Testis (tissue), 3 donors: ENCODE measurements around the gene LRRC2. TPM values are rescaled to one million over a fixed set of nuclear protein-coding genes. Genes with fewer than 3 reads are reported as not detected.

Source experiments
- DNase-seq: peaks from one replicate; pipeline ENCODE4 v3.0.0-alpha.2; 2019
- H3K27ac ChIP-seq, 2 donors: fragments of 200-600 bp; sonication (generic); one replicate each; pipeline ENCODE4 v1.5.1; 2019
- H3K27me3 ChIP-seq: fragments of 200-600 bp; sonication (generic); one replicate; pipeline ENCODE4 v1.5.1; 2019
- H3K36me3 ChIP-seq: fragments of 200-600 bp; sonication (generic); one replicate; pipeline ENCODE4 v1.5.1; 2017; ENCODE audit warnings: low read depth; ENCODE audit errors: missing control alignments
- H3K4me1 ChIP-seq: fragments of 200-600 bp; sonication (generic); one replicate; pipeline ENCODE4 v1.5.1; 2019
- H3K4me3 ChIP-seq, 2 donors: fragments of 200-600 bp; sonication (generic); one replicate each; pipeline ENCODE4 v1.5.1; 2017 to 2019
- H3K9me3 ChIP-seq: fragments of 200-600 bp; sonication (generic); one replicate; pipeline ENCODE4 v1.5.1; 2017
- POLR2A ChIP-seq: fragments of 450-650 bp; IDR thresholded peaks from one replicate; pipeline ENCODE4 v1.6.1; 2017; ENCODE audit warnings: antibody characterized with exemption, mild to moderate bottlenecking, moderate library complexity
- WGBS, 2 donors: methylation state at CpG; one replicate each; pipeline ENCODE4 v1.1.5; 2018; 5-methylcytosine and 5-hydroxymethylcytosine counted together
- intact Hi-C: fragments of 100-400 bp; cut with DNase I; formaldehyde crosslinking; loops from one replicate; pipeline ENCODE4 v1.15.1; 2023; ENCODE audit warnings: low total_unique reads
- polyA plus RNA-seq: library from polyadenylated mRNA; stranded (reverse); fragments of 350-450 nt; fragmentation: Illumina TruSeq; extraction: RNeasy Lipid Tissue Mini Kit (QIAGEN cat#74804); gene quantifications from one replicate; pipeline ENCODE4 v1.2.3, GENCODE V29; 2014; ENCODE audit warnings: low read depth, low replicate concordance; ENCODE audit not compliant: insufficient read depth
- total RNA-seq, 2 donors: library from RNA; depleted of rRNA; stranded (reverse); fragments of >200 nt; gene quantifications; one replicate each; pipeline ENCODE4 v1.2.3, GENCODE V29; 2016
- TF ChIP-seq, protein P1 (sequence below), 3 experiments: fragments of 450-650 bp in 2 of 3; fragments of 200-600 bp in 1 of 3; sonication (generic) in 1 of 3; IDR thresholded peaks; one replicate each; pipeline ENCODE4 v1.5.1; 2016 to 2019; ENCODE audit warnings: antibody characterized with exemption in 3 of 3, mild to moderate bottlenecking in 2 of 3, moderate library complexity in 1 of 3

Gene LRRC2
- total and polyA plus RNA-seq, 3 donors from 2014 or later = 0.71 to 2.2 (median 0.99) TPM

DNA sequence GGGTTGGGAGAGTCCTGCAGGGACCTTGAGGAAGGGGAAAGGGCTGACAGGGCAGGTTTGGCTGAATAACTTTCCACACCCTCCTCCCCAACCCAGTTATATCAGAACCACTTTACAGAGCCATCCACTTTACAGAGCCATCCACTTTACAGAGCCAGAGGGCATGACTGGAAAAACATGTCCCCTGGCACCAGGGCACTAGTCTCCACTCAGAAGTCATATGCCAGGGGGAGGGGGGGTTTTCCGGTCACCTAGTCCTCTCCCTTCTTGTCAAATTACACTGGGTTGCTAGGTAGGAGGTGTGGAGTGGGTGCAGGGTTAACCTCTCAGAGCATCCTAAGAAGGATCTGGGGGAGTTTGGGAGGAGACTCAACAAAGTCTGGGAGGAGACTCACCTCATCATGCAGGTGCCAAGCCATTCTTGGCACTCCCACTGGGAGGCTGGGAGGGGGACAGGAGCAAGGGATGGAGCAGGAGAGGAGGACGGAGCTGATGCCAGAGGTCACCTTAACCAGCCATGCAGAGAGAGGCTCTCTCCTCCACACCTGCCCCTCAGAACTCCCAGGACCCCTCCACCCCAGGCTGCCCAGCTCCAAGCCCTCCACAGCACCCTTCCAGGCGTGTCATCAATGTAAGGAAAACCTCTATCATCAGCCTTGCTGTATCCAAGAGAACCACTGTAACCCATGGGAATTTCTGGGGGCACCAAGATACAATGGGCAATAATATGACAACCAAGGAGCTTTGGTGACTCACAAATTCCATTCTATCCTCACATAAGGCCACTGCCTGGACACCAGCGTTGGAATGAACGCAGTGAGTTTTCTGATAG is 1.7 kb downstream of the LRRC2 start:
- no peak for TF ChIP-seq POLR2A
- TF ChIP-seq, protein P1, sequence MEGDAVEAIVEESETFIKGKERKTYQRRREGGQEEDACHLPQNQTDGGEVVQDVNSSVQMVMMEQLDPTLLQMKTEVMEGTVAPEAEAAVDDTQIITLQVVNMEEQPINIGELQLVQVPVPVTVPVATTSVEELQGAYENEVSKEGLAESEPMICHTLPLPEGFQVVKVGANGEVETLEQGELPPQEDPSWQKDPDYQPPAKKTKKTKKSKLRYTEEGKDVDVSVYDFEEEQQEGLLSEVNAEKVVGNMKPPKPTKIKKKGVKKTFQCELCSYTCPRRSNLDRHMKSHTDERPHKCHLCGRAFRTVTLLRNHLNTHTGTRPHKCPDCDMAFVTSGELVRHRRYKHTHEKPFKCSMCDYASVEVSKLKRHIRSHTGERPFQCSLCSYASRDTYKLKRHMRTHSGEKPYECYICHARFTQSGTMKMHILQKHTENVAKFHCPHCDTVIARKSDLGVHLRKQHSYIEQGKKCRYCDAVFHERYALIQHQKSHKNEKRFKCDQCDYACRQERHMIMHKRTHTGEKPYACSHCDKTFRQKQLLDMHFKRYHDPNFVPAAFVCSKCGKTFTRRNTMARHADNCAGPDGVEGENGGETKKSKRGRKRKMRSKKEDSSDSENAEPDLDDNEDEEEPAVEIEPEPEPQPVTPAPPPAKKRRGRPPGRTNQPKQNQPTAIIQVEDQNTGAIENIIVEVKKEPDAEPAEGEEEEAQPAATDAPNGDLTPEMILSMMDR (IDR thresholded peaks at IDR 0.05) = no peak
- no peaks in the 10 kb centered on the region for H3K9me3 ChIP-seq
- DNase-seq = no peak
- no peak overlapping the region for H3K4me3 ChIP-seq
- H3K27me3 ChIP-seq = no peaks in the 10 kb centered on the region
- intact Hi-C loops = no loop called here
- H3K27ac ChIP-seq = no peak overlapping the region
- H3K36me3 ChIP-seq = no peaks in the 10 kb centered on the region
- no peaks in the 10 kb centered on the region for H3K4me1 ChIP-seq
- WGBS, 2 donors = 89 to 98% methylated on average over 5 of the region's 5 CpGs

DNA sequence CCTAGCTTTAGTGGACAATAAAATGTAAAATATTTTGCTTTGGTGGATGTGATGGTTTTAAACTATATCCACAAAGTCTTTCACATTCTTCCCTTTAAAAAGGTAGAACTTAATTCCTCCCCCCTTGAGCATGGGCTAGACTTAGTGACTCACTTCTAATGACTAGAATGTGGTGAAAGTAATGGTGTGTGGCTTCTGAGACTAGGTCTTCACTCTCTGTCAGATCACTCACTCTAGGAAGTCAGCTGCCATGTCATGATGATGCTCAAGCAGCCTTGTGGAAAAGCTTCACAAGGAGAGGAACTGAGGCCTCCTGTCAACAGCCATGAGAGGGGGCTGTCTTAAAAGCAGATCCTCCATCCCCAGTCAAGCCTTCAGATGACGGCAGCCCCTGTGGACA is 4.2 kb downstream of the LRRC2 start:
- DNase-seq = no peak
- WGBS, 2 donors = 91 to 100% methylated on average over 1 of the region's 1 CpG
- no peak for TF ChIP-seq POLR2A
- TF ChIP-seq, protein P1 (IDR thresholded peaks at IDR 0.05) = no peak
- no peaks in the 10 kb centered on the region for H3K9me3 ChIP-seq
- no peak overlapping the region for H3K27ac ChIP-seq
- no peaks in the 10 kb centered on the region for H3K36me3 ChIP-seq
- no peaks in the 10 kb centered on the region for H3K4me1 ChIP-seq
- intact Hi-C loops = no loop called here
- no peaks in the 10 kb centered on the region for H3K27me3 ChIP-seq
- no peak overlapping the region for H3K4me3 ChIP-seq

DNA sequence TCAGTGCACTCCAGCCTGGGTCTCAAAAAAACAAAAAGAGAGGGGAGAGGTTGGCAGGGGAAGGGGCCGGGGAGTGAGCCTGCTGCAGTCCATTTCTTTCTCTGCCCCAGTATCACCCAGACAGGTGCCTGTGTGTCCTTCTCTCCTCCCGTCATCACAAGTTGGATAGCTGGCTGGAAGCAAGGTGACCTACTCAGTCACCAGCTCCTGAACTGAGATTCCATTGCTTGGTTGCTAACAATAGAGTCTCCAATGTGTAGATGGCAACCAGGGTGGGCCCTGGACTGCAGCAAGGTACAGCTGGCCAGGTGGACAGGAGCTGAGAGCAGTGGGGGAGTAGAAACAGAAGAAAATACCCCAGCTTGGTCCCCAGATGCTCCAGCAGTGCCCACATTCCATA is 4.6 kb downstream of the LRRC2 start:
- DNase-seq = no peak
- 87 to 95% methylated on average over 2 of the region's 2 CpGs for WGBS, 2 donors
- no peaks in the 10 kb centered on the region for H3K27me3 ChIP-seq
- intact Hi-C loops = no loop called here
- no peak for TF ChIP-seq POLR2A
- TF ChIP-seq, protein P1 (IDR thresholded peaks at IDR 0.05) = no peak
- H3K9me3 ChIP-seq = no peaks in the 10 kb centered on the region
- no peak overlapping the region for H3K27ac ChIP-seq
- H3K4me1 ChIP-seq = no peaks in the 10 kb centered on the region
- no peak overlapping the region for H3K4me3 ChIP-seq
- H3K36me3 ChIP-seq = no peaks in the 10 kb centered on the region

DNA sequence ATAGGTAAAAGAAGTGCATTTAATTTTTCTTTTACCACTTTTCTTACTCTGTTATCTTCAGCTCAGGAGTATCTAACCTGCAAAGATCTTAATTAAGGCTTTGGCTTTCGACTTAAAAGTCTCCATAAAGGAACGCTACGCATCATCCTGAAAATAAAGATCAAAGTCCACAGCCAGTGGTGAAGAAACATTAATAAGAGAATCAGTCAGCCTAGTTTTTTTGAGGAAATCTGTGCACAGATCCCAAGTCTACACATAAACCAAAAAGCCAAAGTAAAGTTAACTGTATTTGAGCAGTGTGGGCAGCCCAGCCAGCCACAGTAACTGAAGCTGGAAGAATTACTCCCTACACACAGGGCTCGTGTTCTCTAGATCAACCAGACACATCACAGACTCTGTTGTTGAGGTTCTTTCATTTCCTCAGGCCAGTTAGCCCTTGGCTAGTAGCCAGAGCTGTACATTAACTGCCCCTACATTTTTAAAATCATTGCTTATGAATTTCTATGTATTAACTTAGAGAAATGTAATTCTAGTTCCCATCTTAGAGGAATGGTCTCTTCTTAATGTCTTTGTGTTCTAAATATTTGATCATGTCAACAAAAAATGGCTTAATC is 6.9 kb downstream of the LRRC2 start:
- WGBS, 2 donors = 56 to 72% methylated on average over 4 of the region's 4 CpGs

More for the DNA sequence above, 6.9 kb downstream of the LRRC2 start:
- H3K27me3 ChIP-seq = no peaks in the 10 kb centered on the region
- no peak for DNase-seq
- H3K4me3 ChIP-seq = no peak overlapping the region
- no peaks in the 10 kb centered on the region for H3K36me3 ChIP-seq
- no peaks in the 10 kb centered on the region for H3K4me1 ChIP-seq
- intact Hi-C loops = no loop called here
- no peaks in the 10 kb centered on the region for H3K9me3 ChIP-seq
- no peak for TF ChIP-seq POLR2A
- TF ChIP-seq, protein P1 (IDR thresholded peaks at IDR 0.05) = no peak
- no peak overlapping the region for H3K27ac ChIP-seq
